Left ventricle myocardium inferior (tissue), 1 donor: ENCODE measurements around the gene PPP4C. TPM values are rescaled to one million over a fixed set of nuclear protein-coding genes. Genes with fewer than 3 reads are reported as not detected.

Experiments used
- DNase-seq: peaks from one replicate; pipeline ENCODE4 v3.0.0-alpha.2; 2020
- H3K27ac ChIP-seq: fragments of 200-600 bp; replicated peaks from 2 replicates; pipeline ENCODE4 v1.8.0; 2021
- H3K27me3 ChIP-seq: fragments of 200-600 bp; 2 replicates; pipeline ENCODE4 v1.8.0; 2021; ENCODE audit warnings: low read depth
- H3K36me3 ChIP-seq: fragments of 200-600 bp; 2 replicates; pipeline ENCODE4 v1.8.0; 2021
- H3K4me1 ChIP-seq: fragments of 200-600 bp; 2 replicates; pipeline ENCODE4 v1.8.0; 2021
- H3K4me3 ChIP-seq: fragments of 200-600 bp; 2 replicates; pipeline ENCODE4 v1.8.0; 2021; ENCODE audit warnings: mild to moderate bottlenecking, moderate library complexity
- H3K9me3 ChIP-seq: fragments of 200-600 bp; replicated peaks from 2 replicates; pipeline ENCODE4 v1.8.0; 2021
- CTCF ChIP-seq: fragments of 200-600 bp; IDR thresholded peaks from 2 replicates; pipeline ENCODE4 v1.8.0; 2021; ENCODE audit warnings: antibody characterized with exemption, mild to moderate bottlenecking, borderline replicate concordance
- intact Hi-C: fragments of 100-400 bp; cut with micrococcal nuclease; formaldehyde crosslinking; loops from one replicate; pipeline ENCODE4 v1.11.0; 2022
- total RNA-seq: library from RNA; stranded (reverse); fragmentation: NEBNext Ultra II Directional; extraction: Animal tissue kit (Norgen Biotek cat#: 25700); gene quantifications from one replicate; pipeline ENCODE4 v1.2.1, GENCODE V29; 2021
- donor health status: DM: no; HTN: yes; CAD: no; lungs with severe emphysema.

The PPP4C gene
- total RNA-seq, 1 donor from 2014 or later = 32.2 TPM

- peak; percentile 65 for TF ChIP-seq CTCF
- Histone ChIP-seq H3K4me3 (peak overlapping the region; percentile 68), H3K9me3 (peaks cover 9% of the 10 kb centered on the region), H3K27ac (peak overlapping the region; percentile 92), H3K4me1 (peaks cover 54% of the 10 kb centered on the region), H3K36me3 (peaks cover 17% of the 10 kb centered on the region), H3K27me3 (no peaks in the 10 kb centered on the region)
- peak; percentile 75 for DNase-seq
- intact Hi-C loops = no loop called here
These were observed 16.7 kb downstream of the PPP4C start for GRCh38 chr16:30092373-30093010.

GRCh38 chr16:30094541-30095165, 18.9 kb downstream of the PPP4C start:
- DNase-seq = no peak

GRCh38 chr16:30095166-30096078, 19.6 kb downstream of the PPP4C start:
- H3K27me3 ChIP-seq = no peaks in the 10 kb centered on the region
- TF ChIP-seq CTCF = no peak
- H3K36me3 ChIP-seq = peaks cover 17% of the 10 kb centered on the region
- intact Hi-C loops = no loop called here
- peak overlapping the region; percentile 92 for H3K27ac ChIP-seq
- peak overlapping the region; percentile 88 for H3K4me3 ChIP-seq
- DNase-seq = no peak
- H3K4me1 ChIP-seq = peaks cover 54% of the 10 kb centered on the region
- peaks cover 20% of the 10 kb centered on the region for H3K9me3 ChIP-seq

More at GRCh38 chr16:30094541-30095165, 18.9 kb downstream of the PPP4C start:
- H3K4me3 ChIP-seq = peak overlapping the region; percentile 88
- peaks cover 54% of the 10 kb centered on the region for H3K4me1 ChIP-seq
- peaks cover 20% of the 10 kb centered on the region for H3K9me3 ChIP-seq
- no peak for TF ChIP-seq CTCF
- H3K27ac ChIP-seq = peak overlapping the region; percentile 92
- intact Hi-C loops = no loop called here
- H3K27me3 ChIP-seq = no peaks in the 10 kb centered on the region
- H3K36me3 ChIP-seq = peaks cover 17% of the 10 kb centered on the region

- intact Hi-C loops = no loop called here
- Histone ChIP-seq H3K36me3 (peaks cover 17% of the 10 kb centered on the region), H3K27me3 (no peaks in the 10 kb centered on the region), H3K27ac (peak within 1 kb of the TSS; percentile 92), H3K4me3 (peak within 1 kb of the TSS; percentile 88), H3K9me3 (peaks cover 20% of the 10 kb centered on the region), H3K4me1 (peaks cover 47% of the 10 kb centered on the region)
- DNase-seq = peak; percentile 95
- no peak for TF ChIP-seq CTCF
These were observed 20.5 kb downstream of the PPP4C start, which contains the start of gene YPEL3 for GRCh38 chr16:30096105-30096861. Gene YPEL3, minus strand, starts transcription at chr16:30096213. Its CDS starts 731 bp downstream, at chr16:30095482.
